ENCODE measurements around the gene CLEC1B. TPM values are rescaled to one million over a fixed set of nuclear protein-coding genes. Genes with fewer than 3 reads are reported as not detected.

The CLEC1B gene
- total RNA-seq, 2 experiments from 2014 or later: not detected

GRCh38 chr12:10033783-10034545 lies 35.0 kb upstream of the CLEC1B start:
- ChIA-PET POLR2A (no interaction called here), CTCF (ENCODE audit: unreplicated experiment) (interaction anchor here (0.6 kb wide), 1 partner anchor 201 kb away, joined by 3 read pairs; no protein-coding TSS in a partner anchor)
- no peak overlapping the region for H2AFZ ChIP-seq (ENCODE audit: low read length)
- H3K9me3 ChIP-seq (ENCODE audit: low read length): no peaks in the 10 kb centered on the region
- no peaks in the 10 kb centered on the region for H3K4me1 ChIP-seq (ENCODE audit: insufficient read depth, low read length, poor library complexity, severe bottlenecking)
- BruUV-seq (replicated peaks): no TSS peak
- no peak overlapping the region for H3K4me2 ChIP-seq (ENCODE audit: low read length)
- H3K36me3 ChIP-seq (ENCODE audit: insufficient read depth, low read length): no peaks in the 10 kb centered on the region
- no peak overlapping the region for H3K4me3 ChIP-seq (ENCODE audit: low read depth, low read length, poor library complexity, severe bottlenecking)
- H3K9me2 ChIP-seq (ENCODE audit: insufficient read depth, low read length): no peaks in the 10 kb centered on the region
- peak; percentile 81 for TF ChIP-seq CTCF (conservative IDR thresholded peaks at IDR 0.05; ENCODE audit: low read length)
- no peak for TF ChIP-seq EZH2phosphoT487 (IDR thresholded peaks at IDR 0.05; ENCODE audit: borderline replicate concordance, low read depth, low read length)
- peak; percentile 9 for DNase-seq (ENCODE audit: low spot score)
- no peak overlapping the region for H3K27ac ChIP-seq (ENCODE audit: low read depth, low read length, poor library complexity, severe bottlenecking)
- no peaks in the 10 kb centered on the region for H3K79me2 ChIP-seq (ENCODE audit: insufficient read depth, low read depth, low read length)
- intact Hi-C loops (cut with micrococcal nuclease; ENCODE audit: unreplicated experiment): loop anchor here (1.0 to 10.0 kb wide), 4 partner anchors 106 to 531 kb away; no protein-coding TSS in a partner anchor
- no peaks in the 10 kb centered on the region for H4K20me1 ChIP-seq (ENCODE audit: insufficient read depth, low read length)

GRCh38 chr12:10031771-10032175 lies 32.9 kb upstream of the CLEC1B start:
- no peak overlapping the region for H3K27ac ChIP-seq (ENCODE audit: low read depth, low read length, poor library complexity, severe bottlenecking)
- TF ChIP-seq EZH2phosphoT487 (IDR thresholded peaks at IDR 0.05; ENCODE audit: borderline replicate concordance, low read depth, low read length) (no peak), CTCF (conservative IDR thresholded peaks at IDR 0.05; ENCODE audit: low read length) (no peak)
- no peak overlapping the region for H3K4me3 ChIP-seq (ENCODE audit: low read depth, low read length, poor library complexity, severe bottlenecking)
- H3K9me2 ChIP-seq (ENCODE audit: insufficient read depth, low read length): no peaks in the 10 kb centered on the region
- H3K4me2 ChIP-seq (ENCODE audit: low read length): no peak overlapping the region
- H3K79me2 ChIP-seq (ENCODE audit: insufficient read depth, low read depth, low read length): no peaks in the 10 kb centered on the region
- no peaks in the 10 kb centered on the region for H3K36me3 ChIP-seq (ENCODE audit: insufficient read depth, low read length)
- H3K4me1 ChIP-seq (ENCODE audit: insufficient read depth, low read length, poor library complexity, severe bottlenecking): no peaks in the 10 kb centered on the region
- no peak for DNase-seq (ENCODE audit: low spot score)
- ChIA-PET POLR2A (no interaction called here), CTCF (ENCODE audit: unreplicated experiment) (no interaction called here)
- BruUV-seq (replicated peaks): no TSS peak
- no peaks in the 10 kb centered on the region for H4K20me1 ChIP-seq (ENCODE audit: insufficient read depth, low read length)
- H3K9me3 ChIP-seq (ENCODE audit: low read length): no peaks in the 10 kb centered on the region
- intact Hi-C loops (cut with micrococcal nuclease; ENCODE audit: unreplicated experiment): loop anchor here (10.0 kb wide), 2 partner anchors 303 to 533 kb away; no protein-coding TSS in a partner anchor
- H2AFZ ChIP-seq (ENCODE audit: low read length): no peak overlapping the region

GRCh38 chr12:10031321-10031720 lies 32.4 kb upstream of the CLEC1B start:
- H3K4me2 ChIP-seq (ENCODE audit: low read length): no peak overlapping the region
- H3K79me2 ChIP-seq (ENCODE audit: insufficient read depth, low read depth, low read length): no peaks in the 10 kb centered on the region
- POLR2A ChIA-PET: interaction anchor here (0.6 kb wide), 1 partner anchor 228 kb away, joined by 3 read pairs; no protein-coding TSS in a partner anchor
- no peaks in the 10 kb centered on the region for H4K20me1 ChIP-seq (ENCODE audit: insufficient read depth, low read length)
- H3K4me1 ChIP-seq (ENCODE audit: insufficient read depth, low read length, poor library complexity, severe bottlenecking): no peaks in the 10 kb centered on the region
- CTCF ChIA-PET (ENCODE audit: unreplicated experiment): no interaction called here
- H3K4me3 ChIP-seq (ENCODE audit: low read depth, low read length, poor library complexity, severe bottlenecking): no peak overlapping the region
- TF ChIP-seq EZH2phosphoT487 (IDR thresholded peaks at IDR 0.05; ENCODE audit: borderline replicate concordance, low read depth, low read length) (no peak), CTCF (conservative IDR thresholded peaks at IDR 0.05; ENCODE audit: low read length) (no peak)
- no peak for DNase-seq (ENCODE audit: low spot score)
- no peaks in the 10 kb centered on the region for H3K9me3 ChIP-seq (ENCODE audit: low read length)
- no peak overlapping the region for H3K27ac ChIP-seq (ENCODE audit: low read depth, low read length, poor library complexity, severe bottlenecking)
- no peaks in the 10 kb centered on the region for H3K36me3 ChIP-seq (ENCODE audit: insufficient read depth, low read length)
- no TSS peak for BruUV-seq (replicated peaks)
- H3K9me2 ChIP-seq (ENCODE audit: insufficient read depth, low read length): no peaks in the 10 kb centered on the region
- H2AFZ ChIP-seq (ENCODE audit: low read length): no peak overlapping the region
- intact Hi-C loops (cut with micrococcal nuclease; ENCODE audit: unreplicated experiment): loop anchor here (10.0 kb wide), 2 partner anchors 303 to 533 kb away; no protein-coding TSS in a partner anchor

Measured in OCI-LY7 (cell line).